Right lobe of liver (tissue), 6 donors: ENCODE measurements around the gene FMN1. TPM values are rescaled to one million over a fixed set of nuclear protein-coding genes. Genes with fewer than 3 reads are reported as not detected.
A peak's percentile ranks its signal among the peaks of the same experiment; 100 is the strongest.

ENCODE experiments used
- ATAC-seq, 4 donors: fragments of 200-7000 bp; cut with Tn5 transposase; one replicate each; pipeline ENCODE4 v1.9.1; 2020; ENCODE audit warnings: mild to moderate bottlenecking in 4 of 4, moderate library complexity in 4 of 4
- DNase-seq, 3 donors: peaks; one replicate each; pipeline ENCODE4 v3.0.0-alpha.2; 2020
- H3K27ac ChIP-seq, 3 donors: fragments of 200-600 bp; one replicate each; pipeline ENCODE4 v1.8.0; 2022
- H3K27me3 ChIP-seq, 2 donors: fragments of 200-600 bp; one replicate each; pipeline ENCODE4 v1.8.0; 2022
- H3K36me3 ChIP-seq, 4 donors: fragments of 200-600 bp; sonication (generic) in 1 of 4; one replicate each; pipeline versions ENCODE4 v1.5.1 to v1.8.0; 2017 to 2022; ENCODE audit warnings: control low read depth in 1 of 4
- H3K4me1 ChIP-seq, 4 donors: fragments of 200-600 bp; sonication (generic) in 1 of 4; one replicate each; pipeline versions ENCODE4 v1.5.1 to v1.8.0; 2017 to 2022; ENCODE audit warnings: control low read depth in 1 of 4
- H3K4me3 ChIP-seq, 3 donors: fragments of 200-600 bp; one replicate each; pipeline ENCODE4 v1.8.0; 2022
- H3K9me3 ChIP-seq, 4 donors: fragments of 200-600 bp; sonication (generic) in 1 of 4; one replicate each; pipeline versions ENCODE4 v1.5.1 to v1.8.0; 2017 to 2022; ENCODE audit warnings: control low read depth in 1 of 4
- CTCF ChIP-seq, 4 donors: fragments of 200-600 bp in 3 of 4; fragments of 450-650 bp in 1 of 4; IDR thresholded peaks; one replicate each; pipeline versions ENCODE4 v1.5.1 to v1.8.0; 2016 to 2022; ENCODE audit warnings: antibody characterized with exemption in 4 of 4, mild to moderate bottlenecking in 2 of 4
- POLR2A ChIP-seq: fragments of 450-650 bp; IDR thresholded peaks from one replicate; pipeline ENCODE4 v1.6.1; 2017; ENCODE audit warnings: antibody characterized with exemption, mild to moderate bottlenecking
- WGBS: methylation state at CpG from one replicate; pipeline ENCODE4 v1.1.6; 2018; ENCODE audit warnings: low coverage, low lambda C conversion rate; ENCODE audit not compliant: insufficient coverage; ENCODE audit errors: missing lambda C conversion rate; 5-methylcytosine and 5-hydroxymethylcytosine counted together
- intact Hi-C, 2 donors: fragments of 100-400 bp; cut with DNase I; formaldehyde crosslinking; loops; one replicate each; pipeline versions ENCODE4 v1.11.2 to v1.14.1; 2022
- long read RNA-seq: library from polyadenylated mRNA; unstranded; transcript quantifications from one replicate; pipeline ENCODE4 v2.0.0, GENCODE V29; 2019
- total RNA-seq, 6 experiments: library from RNA; depleted of rRNA in 2 of 6; stranded (reverse); fragments of >200 nt in 2 of 6; fragmentation: NEBNext Ultra II Directional in 3 of 6; extraction: Animal tissue kit (Norgen Biotek cat#: 25700) in 3 of 6; gene quantifications; one replicate each; pipeline versions ENCODE4 v1.1.0 to v1.2.4, GENCODE V29; 2016 to 2023
- donor health status: DM: no; HTN: yes; CAD: no.
- donor health status: DM: no; HTN: no; CAD: no.
- donor health status: DM: no; HTN: no; CAD: no.
- donor health status: DM: no; HTN: yes; CAD: no.
- donor health status: DM: no; HTN: yes; CAD: no.

The FMN1 gene
- total RNA-seq: 1 to 10 TPM; 1.1 to 6.8 (median 3.1) TPM
- long read RNA-seq: 0 reads

GRCh38 chr15:33194704-33195670 lies at the start of gene FMN1:
TSS of gene FMN1 (minus strand) at chr15:33194714. CDS start at chr15:33154914, 39,800 bp downstream.
- no peak within 1 kb of the TSS for H3K27ac ChIP-seq
- no peaks in the 10 kb centered on the region for H3K36me3 ChIP-seq
- peak; percentile 99 to 100 (median 99) for ATAC-seq
- TF ChIP-seq CTCF (IDR thresholded peaks at IDR 0.05): no peak
- no peak for TF ChIP-seq POLR2A
- DNase-seq: peak; percentile 84 to 94 (median 91)
- H3K4me3 ChIP-seq: peak within 1 kb of the TSS; percentile 18 to 39 (median 23)
- 29% methylated on average over 14 of the region's 46 CpGs for WGBS
- no peaks in the 10 kb centered on the region for H3K9me3 ChIP-seq
- intact Hi-C loops: no loop called here
- no peaks in the 10 kb centered on the region for H3K27me3 ChIP-seq
- no peaks in the 10 kb centered on the region for H3K4me1 ChIP-seq

DNA sequence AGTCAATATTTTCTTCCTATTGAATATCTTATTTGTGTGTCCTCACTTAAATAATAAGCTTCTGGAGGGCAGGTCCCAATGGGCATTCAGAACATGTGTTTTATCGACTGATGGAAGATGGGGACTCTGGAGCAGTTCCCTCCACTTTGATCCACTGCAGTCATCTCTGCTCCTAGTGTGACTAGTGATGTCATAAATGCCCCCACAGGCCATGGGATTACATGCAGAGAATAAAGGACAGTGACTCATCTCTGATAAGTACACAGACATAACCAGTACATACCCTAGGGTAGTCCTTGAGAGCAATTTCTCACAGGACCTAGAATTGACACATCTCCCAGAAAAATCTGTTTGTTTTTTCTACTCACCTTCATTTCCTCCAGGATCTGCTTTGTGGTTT lies 49.4 kb upstream of the FMN1 start:
- H3K36me3 ChIP-seq: no peaks in the 10 kb centered on the region
- H3K4me1 ChIP-seq: no peaks in the 10 kb centered on the region
- TF ChIP-seq POLR2A: no peak
- TF ChIP-seq CTCF (IDR thresholded peaks at IDR 0.05): no peak
- H3K4me3 ChIP-seq: no peak overlapping the region
- intact Hi-C loops: no loop called here
- no peaks in the 10 kb centered on the region for H3K9me3 ChIP-seq
- no peaks in the 10 kb centered on the region for H3K27me3 ChIP-seq
- H3K27ac ChIP-seq: no peak overlapping the region
- no peak for DNase-seq
- no CpG with 5 or more reads among the region's 1 CpG for WGBS
- peak in 1 of 4 donors; percentile 16 for ATAC-seq

- DNase-seq: no peak
- intact Hi-C loops: no loop called here
- 57% methylated on average over 2 of the region's 2 CpGs for WGBS
Measured at GRCh38 chr15:33243393-33243792, 48.9 kb upstream of the FMN1 start.

GRCh38 chr15:33242669-33243191 lies 48.2 kb upstream of the FMN1 start:
- WGBS: 63% methylated on average over 3 of the region's 5 CpGs
- no peak overlapping the region for H3K27ac ChIP-seq
- TF ChIP-seq CTCF (IDR thresholded peaks at IDR 0.05) (peak in 3 of 4 donors; percentile 17 to 32 (median 26)), POLR2A (no peak)
- intact Hi-C loops: no loop called here
- ATAC-seq (peak in 1 of 4 donors; percentile 26), DNase-seq (no peak)
- no peaks in the 10 kb centered on the region for H3K36me3 ChIP-seq
- H3K9me3 ChIP-seq: no peaks in the 10 kb centered on the region
- peaks cover 0 to 7% of the 10 kb centered on the region in 2 donors for H3K27me3 ChIP-seq
- no peaks in the 10 kb centered on the region for H3K4me1 ChIP-seq
- no peak overlapping the region for H3K4me3 ChIP-seq

More at GRCh38 chr15:33243393-33243792, 48.9 kb upstream of the FMN1 start:
- ATAC-seq: no peak
- H3K9me3 ChIP-seq: no peaks in the 10 kb centered on the region
- H3K4me3 ChIP-seq: no peak overlapping the region
- H3K4me1 ChIP-seq: no peaks in the 10 kb centered on the region
- no peaks in the 10 kb centered on the region for H3K36me3 ChIP-seq
- no peak overlapping the region for H3K27ac ChIP-seq
- no peak for TF ChIP-seq CTCF (IDR thresholded peaks at IDR 0.05)
- no peak for TF ChIP-seq POLR2A
- peaks cover 0 to under 1% of the 10 kb centered on the region in 2 donors for H3K27me3 ChIP-seq
